Activated T-helper 1 cell treated with anti-CD3 and anti-CD28 coated beads, Interleukin-2, amount 50 U/mL, for 16 hours (primary cell): ENCODE measurements around the gene ACKR2.
A peak's percentile ranks its signal among the peaks of the same experiment; 100 is the strongest.
"Not testable (repeated sequence)": the region's sequence is repeated elsewhere in the genome, so short reads cannot be mapped to it uniquely, and the experiment has no call there.

Experiments used
- DNase-seq, 2 donors: peaks; one replicate each; pipeline ENCODE4 v3.0.0-alpha.2; 2020; ENCODE audit warnings: low read depth in 1 of 2, low spot score in 1 of 2

The ACKR2 gene

DNA sequence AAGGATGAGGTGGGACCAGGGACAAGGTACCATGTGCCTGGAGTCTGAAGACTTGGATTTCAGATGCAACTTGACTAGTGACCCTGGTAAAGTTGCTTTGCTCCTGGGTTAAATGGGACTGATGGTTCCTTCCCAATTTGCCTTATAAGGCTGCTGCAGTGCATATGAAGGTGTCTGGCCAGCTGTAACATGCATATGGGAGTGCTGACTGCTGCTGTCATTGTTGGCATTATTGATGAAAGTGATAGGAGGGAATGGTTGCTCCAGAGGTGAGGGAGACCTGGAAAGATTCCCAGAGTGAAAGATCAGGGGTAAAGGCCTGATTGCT is 45.9 kb downstream of the ACKR2 start:
- no peak for DNase-seq

DNA sequence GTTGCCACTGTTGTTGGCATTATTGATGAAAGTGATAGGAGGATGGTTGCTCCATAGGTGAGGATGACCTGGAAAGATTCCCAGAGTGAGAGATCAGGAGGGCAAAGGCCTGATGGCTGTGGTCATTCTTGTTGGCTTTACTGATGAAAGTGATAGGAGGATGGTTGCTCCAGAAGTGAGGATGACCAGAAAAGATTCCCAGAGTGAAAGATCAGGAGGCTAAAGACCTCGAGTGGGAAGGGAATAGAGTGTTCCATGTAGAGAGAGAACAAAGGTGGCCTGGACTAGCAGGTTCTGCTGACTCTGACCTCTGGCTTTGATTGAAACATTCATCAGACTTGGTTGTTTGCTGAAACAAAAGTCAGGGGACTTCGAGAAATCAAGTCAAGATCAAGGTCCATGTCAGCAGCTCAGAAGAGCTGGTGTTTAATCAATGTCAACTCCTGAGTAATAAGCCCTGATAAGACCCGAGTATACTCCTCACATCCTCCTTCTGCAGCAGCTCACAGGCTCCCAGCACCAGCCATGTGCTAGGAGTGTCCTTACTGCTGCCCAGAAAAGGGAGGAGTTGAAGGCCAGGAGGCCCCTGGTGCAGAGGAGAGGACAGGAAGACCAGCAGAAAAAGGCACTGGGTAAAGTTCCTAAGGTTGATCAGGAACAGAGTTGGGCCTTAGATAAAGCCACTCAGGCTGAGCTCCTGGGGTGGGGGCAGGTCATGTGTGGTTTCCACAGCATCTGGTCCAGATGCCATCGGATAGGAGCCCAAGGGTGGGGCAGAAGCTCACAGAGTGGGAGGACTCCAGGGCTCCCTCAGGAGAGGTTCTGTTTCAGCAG is 46.5 kb downstream of the ACKR2 start:
- no peak for DNase-seq

DNA sequence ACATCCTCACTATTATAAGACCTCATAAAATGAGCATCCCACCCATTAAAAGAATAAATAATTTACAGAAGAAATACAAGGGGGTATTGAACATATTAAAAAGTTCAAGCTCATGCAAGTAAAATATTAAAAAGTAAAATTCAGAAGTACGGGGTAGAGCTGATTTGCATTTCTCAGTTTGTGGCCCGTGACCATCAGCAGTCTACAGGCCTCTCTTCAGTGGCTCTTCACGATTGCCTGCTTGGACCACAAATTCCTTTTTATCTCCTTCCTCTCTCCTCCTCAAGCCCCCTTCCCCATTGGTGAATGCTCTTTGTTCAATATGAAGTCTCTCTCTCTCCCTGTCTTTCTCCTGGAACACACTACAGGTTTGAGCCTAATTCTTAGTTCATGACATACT is 47.3 kb downstream of the ACKR2 start:
- no peak for DNase-seq

DNA sequence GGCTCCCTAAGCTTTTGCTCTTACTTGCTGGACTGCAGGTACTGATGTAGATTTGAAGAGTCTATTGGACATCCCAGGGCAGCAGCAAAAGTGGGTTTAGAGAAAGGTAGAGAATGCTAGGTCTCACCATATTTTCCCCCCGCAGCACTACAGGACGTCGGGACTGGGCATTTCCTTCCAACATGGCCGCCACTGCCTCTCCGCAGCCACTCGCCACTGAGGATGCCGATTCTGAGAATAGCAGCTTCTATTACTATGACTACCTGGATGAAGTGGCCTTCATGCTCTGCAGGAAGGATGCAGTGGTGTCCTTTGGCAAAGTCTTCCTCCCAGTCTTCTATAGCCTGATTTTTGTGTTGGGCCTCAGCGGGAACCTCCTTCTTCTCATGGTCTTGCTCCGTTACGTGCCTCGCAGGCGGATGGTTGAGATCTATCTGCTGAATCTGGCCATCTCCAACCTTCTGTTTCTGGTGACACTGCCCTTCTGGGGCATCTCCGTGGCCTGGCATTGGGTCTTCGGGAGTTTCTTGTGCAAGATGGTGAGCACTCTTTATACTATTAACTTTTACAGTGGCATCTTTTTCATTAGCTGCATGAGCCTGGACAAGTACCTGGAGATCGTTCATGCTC is 55.2 kb downstream of the ACKR2 start:
- DNase-seq: no peak

DNA sequence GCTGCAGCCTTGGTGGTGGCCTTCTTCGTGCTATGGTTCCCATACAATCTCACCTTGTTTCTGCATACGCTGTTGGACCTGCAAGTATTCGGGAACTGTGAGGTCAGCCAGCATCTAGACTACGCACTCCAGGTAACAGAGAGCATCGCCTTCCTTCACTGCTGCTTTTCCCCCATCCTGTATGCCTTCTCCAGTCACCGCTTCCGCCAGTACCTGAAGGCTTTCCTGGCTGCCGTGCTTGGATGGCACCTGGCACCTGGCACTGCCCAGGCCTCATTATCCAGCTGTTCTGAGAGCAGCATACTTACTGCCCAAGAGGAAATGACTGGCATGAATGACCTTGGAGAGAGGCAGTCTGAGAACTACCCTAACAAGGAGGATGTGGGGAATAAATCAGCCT is 56.0 kb downstream of the ACKR2 start:
- no peak for DNase-seq

DNA sequence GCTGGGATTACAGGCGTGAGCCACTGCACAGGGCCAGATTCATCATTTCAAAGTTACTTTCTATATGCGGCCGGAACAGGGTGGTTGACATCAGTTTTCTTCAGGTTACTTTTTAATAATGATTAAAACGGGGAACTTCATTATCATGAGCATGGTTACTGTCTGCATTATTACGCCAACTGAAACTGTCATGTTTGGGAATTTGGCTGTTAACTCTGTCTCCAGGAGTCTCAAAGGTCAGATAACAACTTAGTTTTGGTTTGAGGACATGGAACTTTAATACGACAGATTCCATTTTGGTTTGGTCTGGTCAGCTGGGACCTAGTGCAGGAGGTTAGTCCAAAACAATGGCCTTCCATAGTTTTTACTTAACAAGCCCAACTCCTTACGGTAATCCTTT is 57.9 kb downstream of the ACKR2 start:
- DNase-seq: no peak

DNA sequence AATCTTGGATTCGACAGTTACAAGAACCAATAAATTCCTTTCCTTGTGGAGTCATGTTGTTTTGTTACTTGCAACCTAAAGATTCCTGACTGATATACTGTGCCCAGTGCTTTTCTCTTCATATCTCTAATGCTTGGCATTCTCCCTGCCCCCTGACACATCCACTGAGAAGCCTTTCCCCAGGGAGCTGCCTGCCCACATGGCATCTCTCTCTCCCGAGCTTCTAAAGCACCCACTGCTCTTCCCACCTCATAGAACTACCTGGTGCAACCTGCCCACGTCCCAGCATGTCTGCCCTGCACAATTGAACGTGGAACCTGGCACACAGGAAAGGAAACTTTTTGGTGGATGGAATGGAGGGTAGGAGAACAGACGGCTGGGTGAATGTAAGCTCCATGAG is 59.6 kb downstream of the ACKR2 start:
- DNase-seq: no peak

DNA sequence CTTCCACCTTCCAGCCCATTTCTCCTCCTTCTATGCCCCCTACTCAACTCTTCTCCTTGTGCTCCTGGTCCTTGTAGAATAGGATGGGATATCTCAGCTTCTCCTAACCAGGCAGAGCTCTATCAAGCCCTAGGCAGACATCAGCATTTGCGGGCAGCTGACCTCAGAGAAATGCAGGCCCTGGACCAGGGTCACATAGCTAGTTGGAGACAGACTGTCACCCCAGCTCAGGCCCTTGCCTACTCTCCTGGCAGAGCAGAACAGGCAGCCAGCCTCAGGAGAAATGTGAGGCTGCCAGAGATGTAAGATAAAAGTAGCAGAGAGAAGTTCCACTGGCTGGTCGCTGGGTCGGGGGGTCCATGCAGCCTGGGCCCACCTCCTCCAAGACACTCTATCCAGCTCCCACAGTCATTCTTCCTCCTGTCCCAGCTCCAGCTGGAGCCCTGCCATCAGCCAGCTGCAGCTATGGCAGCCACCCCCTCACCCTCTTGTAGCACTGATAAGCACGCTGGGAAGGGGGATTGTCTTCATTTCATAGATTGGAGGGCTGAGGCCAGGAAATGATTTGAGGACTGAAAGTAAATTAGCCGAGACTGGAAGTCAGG is 62.4 kb downstream of the ACKR2 start:
- DNase-seq: no peak

DNA sequence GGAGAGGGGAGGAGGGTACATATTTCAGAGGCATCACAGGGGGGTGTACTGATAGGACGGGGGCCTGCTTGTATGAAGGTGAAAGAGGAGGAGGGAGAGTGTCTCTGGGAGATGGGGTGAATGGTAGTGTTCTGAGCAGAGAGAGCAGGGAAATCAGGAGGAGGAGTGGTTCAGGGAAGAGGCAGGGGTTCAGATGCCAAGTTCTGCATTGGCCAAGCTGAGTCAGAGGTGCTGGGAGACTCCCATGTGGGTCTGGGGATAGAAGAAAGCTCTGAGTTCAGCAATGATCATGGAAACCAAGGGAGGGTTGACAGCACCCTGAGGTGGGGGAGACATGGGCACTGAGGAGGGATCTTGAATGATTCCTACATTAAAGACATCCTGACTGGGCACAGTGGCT is 63.5 kb downstream of the ACKR2 start:
- no peak for DNase-seq

DNA sequence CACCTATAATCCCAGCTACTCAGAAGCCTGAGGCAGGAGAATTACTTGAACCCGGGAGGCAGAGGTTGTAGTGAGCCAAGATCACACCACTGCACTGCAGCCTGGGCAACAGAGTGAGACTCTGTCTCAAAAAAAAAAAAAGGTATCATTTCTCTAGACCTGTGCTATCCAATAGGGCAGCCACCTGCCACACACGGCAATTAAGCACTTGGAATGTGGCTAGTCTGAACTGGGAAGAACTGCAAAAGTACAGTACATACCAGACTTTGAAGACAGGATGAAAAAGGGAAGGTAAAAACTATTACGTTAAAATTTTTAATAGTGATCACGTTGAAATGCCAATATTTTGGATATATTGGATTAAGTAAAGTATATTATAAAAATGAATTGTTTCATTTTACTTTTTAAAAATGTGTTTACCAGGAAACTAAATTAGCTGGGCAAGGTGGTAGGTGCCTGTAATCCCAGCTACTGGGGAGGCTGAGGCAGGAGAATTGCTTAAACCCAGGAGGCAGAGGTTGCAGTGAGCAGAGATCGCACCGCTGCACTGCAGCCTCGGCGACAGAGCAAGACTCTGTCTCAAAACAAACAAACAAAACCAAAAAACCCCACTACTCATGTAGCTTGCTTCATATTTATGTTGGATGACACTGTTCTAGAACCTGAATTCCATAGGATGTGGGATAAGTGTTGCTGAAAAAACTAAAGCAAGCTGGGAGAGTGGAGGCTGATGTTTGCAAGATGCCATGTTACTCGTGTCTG is 64.2 kb downstream of the ACKR2 start:
- DNase-seq: no peak

DNA sequence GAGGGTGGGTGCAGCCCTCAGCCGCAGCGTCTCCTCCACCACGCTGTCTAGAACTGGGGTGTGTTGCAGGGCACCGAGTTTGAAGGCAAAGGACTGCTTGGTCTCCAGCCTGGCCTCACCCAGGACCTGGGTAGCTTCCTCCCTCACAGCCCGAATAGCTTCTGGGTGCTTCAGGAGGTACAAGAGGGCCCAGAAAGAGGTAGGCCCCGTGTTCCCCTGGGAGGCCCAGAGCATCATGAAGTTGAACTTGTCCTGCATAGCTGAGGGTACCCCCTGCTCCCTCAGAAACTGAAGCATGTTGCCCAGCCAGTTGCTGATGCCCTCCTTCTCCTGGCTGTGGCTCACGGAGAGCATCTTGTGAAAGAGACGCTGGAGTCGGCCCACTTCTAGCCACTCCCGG is 65.5 kb downstream of the ACKR2 start:
- DNase-seq: no peak

DNA sequence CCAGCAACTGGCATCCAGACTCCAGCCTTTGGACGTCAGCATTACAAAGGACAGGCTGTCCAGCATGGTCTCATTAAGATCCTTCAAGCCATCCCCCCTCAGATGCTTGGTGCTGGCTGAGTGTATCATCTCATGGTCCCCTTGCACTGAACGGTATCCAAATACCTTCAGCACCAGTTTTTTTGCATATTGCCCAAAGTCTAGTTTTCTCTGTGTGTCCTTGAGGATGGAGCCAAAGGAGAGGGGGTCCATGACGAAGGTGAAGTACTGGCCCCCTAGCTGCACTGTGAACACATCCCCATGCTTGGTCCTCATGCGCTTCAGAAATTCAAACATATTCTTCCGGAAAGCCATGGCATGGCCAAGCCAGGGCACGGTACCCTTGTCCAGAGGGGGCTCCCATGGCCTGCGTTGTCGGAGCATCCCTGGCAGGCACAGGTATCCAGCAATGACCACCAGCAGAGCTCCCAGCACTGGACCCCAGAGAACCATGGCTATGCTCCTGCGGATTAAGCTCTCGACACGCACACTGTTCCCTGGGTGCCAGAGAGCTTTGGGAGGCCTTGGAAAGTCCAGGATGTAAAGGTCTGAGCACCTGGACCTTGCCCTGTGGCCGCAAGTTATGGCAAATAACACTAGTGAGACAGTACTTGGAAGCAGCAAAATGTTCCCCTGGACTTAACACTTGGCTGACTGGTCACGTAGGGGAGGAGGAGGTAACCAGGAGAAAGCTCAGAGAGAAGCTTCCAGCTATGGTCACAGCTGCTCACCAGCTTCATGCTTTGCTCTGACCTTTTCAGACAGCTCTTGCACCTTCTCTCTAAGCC is 66.3 kb downstream of the ACKR2 start, which contains the start of gene CYP8B1:
Gene CYP8B1, minus strand, starts transcription at position 555 of the 827 bp plus-strand sequence. Its CDS starts 63 bp downstream, at position 492.
- no peak for DNase-seq

DNA sequence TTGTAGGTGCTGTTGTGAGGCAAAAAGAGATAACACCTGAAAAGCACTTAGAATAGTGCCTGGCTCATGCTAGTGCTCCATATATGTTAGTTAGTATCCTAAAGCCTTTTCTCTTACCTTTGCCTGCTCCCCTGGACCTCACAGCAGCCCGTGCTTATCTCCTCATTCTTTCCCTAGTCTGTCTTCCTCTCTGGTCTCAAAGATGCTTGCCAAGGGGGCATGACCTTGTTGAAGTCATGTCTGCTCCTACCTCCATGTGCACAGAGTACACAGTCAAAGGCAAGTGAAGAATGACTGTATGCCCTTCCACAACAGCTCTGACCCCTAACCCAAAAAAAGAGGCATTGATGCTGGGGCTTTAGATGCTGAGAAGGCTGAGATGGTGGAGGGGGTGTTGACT is 67.2 kb downstream of the ACKR2 start:
- no peak for DNase-seq

DNA sequence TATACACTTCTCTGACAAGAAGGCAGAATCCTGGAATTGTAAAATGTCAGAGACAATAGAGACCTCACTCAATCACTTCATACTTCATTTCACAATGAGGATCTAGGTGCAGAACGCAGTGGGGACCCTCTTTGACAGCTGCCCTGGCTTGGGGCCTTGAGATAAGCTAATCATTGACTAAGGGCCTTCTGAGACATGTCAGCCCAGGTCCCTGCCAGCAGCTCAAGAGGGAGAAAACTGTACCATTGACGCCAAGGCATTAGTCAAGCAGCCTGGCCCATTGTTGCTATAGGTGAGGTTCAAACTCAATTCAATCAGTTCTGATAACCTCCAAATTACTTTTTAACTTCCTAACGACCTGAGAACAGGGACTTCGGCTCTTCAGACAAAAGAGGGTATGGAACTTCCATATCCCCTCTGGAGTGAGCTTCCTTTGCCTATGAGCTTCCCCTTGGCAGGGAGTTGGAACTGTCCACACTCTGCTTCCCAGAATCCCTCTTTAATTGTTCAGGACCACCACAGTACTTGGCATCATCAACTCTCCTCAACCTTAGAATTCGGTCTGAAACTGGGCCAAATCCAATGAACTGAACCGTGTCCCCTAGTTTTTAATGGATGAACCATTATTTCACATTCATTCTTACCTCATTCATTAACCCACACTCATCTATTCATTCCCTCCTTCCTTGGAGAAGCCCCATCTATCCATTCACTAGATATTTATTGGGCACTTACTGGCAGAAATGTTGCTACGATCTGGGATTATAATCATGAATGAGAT is 67.9 kb downstream of the ACKR2 start:
- no peak for DNase-seq

DNA sequence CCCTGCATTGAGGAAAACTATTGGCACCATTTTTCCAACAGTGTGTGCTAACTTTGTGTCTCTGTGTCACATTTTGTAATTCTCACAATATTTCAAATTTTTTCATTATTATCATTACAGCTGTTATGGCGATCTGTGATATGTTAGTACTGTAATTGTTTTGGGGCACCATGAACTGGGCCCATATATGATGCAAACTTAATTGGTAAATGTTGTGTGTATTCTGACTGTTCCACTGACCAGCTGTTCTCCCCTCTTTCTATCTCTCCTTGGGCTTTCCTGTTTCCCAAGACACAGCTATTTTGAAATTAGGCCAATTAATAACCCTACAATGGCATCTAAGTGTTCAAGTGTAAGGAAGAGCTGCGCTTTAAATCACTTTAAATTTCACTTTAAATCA is 68.6 kb downstream of the ACKR2 start:
- no peak for DNase-seq

DNA sequence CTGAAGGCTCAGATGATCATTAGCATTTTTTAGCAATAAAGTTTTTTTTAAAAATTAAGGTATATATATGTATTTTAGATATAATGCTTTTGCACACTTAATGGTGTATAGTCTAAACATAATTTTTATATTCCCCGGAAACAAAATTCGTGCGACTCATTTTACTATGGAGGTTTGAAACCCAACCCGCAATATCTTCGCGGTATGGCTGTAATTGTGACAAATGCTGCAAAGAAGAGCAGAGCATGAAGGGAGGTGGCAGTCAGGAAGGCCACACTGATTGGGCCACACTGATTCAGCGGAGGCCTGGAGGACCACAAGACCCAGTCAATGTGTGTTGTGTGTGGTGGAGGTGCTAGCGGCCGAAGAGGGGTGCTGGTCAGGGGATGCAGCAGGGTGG is 70.9 kb downstream of the ACKR2 start:
- no peak for DNase-seq

DNA sequence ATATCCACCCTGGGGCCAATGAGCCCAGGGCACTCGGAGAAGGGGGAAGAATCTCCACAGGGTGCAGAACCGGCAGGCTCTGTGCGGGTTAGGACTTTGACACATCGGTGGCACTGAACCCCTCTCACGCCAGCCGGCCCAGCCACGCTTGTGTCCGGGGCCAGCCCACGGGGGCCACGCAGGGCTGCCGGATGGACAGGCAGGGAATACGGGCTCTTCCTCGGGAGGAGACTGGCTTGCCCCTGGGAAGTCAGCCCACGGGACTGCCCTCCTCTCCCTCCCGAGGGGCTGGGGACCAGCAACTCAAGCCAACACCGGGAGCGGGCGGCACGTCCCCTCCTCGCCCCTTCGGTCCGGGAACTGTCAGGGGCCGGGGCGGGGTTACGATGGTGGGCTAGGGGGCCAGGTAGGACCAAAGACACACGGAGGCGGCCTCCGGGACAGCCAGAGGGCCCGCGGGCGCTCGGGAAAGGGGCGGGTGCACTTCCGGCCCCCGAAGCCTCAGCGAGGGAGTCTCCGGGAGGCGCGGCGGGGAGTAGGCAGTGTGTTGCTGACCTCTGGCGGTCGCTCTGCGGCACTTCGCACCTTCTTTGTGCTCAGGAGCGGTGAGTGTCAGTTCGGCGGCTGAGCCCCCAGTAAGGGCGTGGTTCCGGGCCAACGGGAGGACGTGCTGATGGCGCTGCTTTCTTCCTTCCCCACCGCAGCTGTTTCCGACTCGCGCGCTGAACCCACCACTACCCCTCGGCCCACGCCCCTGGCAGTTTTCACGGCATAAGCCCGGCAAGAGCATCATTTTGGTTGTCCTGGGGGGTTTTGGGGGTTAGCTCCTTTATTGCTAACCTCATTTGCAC is 71.6 kb downstream of the ACKR2 start:
- DNase-seq: peak; percentile 69 to 76

DNA sequence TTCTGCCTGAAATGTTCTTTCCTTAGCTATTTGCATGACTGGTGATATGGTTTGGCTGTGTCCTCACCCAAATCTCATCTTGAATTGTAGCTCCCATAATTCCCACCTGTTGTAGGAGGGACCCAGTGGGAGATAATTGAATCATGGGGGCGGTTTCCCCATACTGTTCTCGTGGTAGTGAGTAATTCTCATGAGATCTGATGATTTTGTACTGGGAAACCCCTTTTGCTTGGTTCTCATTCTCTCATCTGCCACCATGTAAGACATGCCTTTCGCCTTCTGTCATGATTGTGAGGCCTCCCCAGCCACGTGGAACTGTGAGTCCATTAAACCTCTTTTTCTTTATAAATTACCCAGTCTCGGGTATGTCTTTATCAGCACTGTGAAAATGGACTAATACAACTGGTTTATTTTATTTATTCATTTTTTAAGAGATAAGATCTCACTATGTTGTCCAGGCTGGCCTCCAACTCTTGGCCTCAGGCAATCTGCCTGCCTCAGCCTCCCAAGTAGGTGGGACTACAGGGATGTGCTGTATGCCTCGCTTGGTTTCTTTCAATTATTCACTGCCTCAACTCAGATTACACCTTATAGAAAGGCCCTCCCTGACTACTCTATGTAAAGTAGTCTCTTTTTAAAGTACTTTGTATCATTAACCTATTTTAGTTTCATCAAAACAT is 74.1 kb downstream of the ACKR2 start:
- DNase-seq: not testable (repeated sequence)

DNA sequence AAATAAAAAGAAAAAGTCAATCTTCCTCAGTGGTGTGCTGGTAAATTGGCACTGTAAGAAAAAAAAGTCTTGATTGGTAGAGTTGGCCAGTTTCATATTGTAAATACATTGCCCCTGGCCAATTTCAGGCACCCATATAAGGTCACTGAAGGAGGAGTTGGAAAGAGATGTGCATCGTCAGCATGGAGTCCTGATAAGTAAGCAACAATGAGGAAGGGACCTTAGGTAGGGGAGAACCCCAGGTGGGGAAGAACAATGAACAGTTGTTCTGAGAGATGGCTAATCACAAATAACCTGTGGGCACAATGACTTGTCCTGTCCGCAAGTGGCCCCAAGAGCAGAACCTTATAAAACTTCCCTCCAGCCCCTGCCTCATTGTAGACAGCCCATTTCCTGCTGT is 75.1 kb downstream of the ACKR2 start:
- no peak for DNase-seq
